ENCODE data around the gene IFT43. TPM values are rescaled to one million over a fixed set of nuclear protein-coding genes. Genes with fewer than 3 reads are reported as not detected.
"Not testable (repeated sequence)": the region's sequence is repeated elsewhere in the genome, so short reads cannot be mapped to it uniquely, and the experiment has no call there.

The IFT43 gene
- total RNA-seq, 1 experiment from 2014 or later = 18.6 TPM

- H3K23ac ChIP-seq (ENCODE audit: insufficient read length, low read depth, low read length) = no peak overlapping the region
- H3K4me1 ChIP-seq (ENCODE audit: insufficient read depth, low read length) = 0 out of 2 replicates have a peak, but pooled peaks cover 2% of the 10 kb centered on the region
- TF ChIP-seq CTCF (conservative IDR thresholded peaks at IDR 0.05) = no peak
- Mint-ChIP-seq H3K36me3 (ENCODE audit: insufficient read depth in 1 of 3, low read depth in 3 of 3) (peaks cover 23 to 41% (median 25%) of the 10 kb centered on the region in 3 experiments), H3K4me3 (no peak overlapping the region), H3K4me1 (peaks cover 10 to 12% of the 10 kb centered on the region in 2 experiments), H3K27ac (no peak overlapping the region), H3K27me3 (ENCODE audit: low read depth) (no peaks in the 10 kb centered on the region), H3K9me3 (peaks cover 14 to 16% of the 10 kb centered on the region in 2 experiments; a peak in 4 of 5 replicates)
- no peak for DNase-seq
- no peak overlapping the region for H3K27ac ChIP-seq (ENCODE audit: insufficient read length, low read depth, low read length)
- H4K91ac ChIP-seq (ENCODE audit: insufficient read length, low read depth, low read length) = no peak overlapping the region
- no peak overlapping the region for H4K5ac ChIP-seq (ENCODE audit: insufficient read length, low read depth, low read length)
- H2BK20ac ChIP-seq (ENCODE audit: low read depth, low read length, poor library complexity, severe bottlenecking) = no peak overlapping the region
- no peak overlapping the region for H3K4me2 ChIP-seq (ENCODE audit: insufficient read depth, insufficient read length, low read length)
- no peak overlapping the region for H3K14ac ChIP-seq (ENCODE audit: insufficient read depth, low read length)
- no peaks in the 10 kb centered on the region for H3K9me3 ChIP-seq (ENCODE audit: control insufficient read depth, low read depth, low read length)
- no peaks in the 10 kb centered on the region for H3K27me3 ChIP-seq (ENCODE audit: insufficient read depth, low read length)
- no peaks in the 10 kb centered on the region for H4K20me1 ChIP-seq (ENCODE audit: control insufficient read depth, insufficient read depth, insufficient read length)
- H3K9ac ChIP-seq (ENCODE audit: extremely low read depth, insufficient read length, low read length) = no peak overlapping the region
- no peak overlapping the region for H3K56ac ChIP-seq (ENCODE audit: insufficient read length, low read depth, low read length)
- H3K23me2 ChIP-seq (ENCODE audit: insufficient read length, low read depth, low read length, poor library complexity, severe bottlenecking) = no peaks in the 10 kb centered on the region
- H2AFZ ChIP-seq (ENCODE audit: low read length) = no peak overlapping the region
- H2BK5ac ChIP-seq (ENCODE audit: insufficient read length, low read length) = no peak overlapping the region
- no peaks in the 10 kb centered on the region for H3K79me2 ChIP-seq (ENCODE audit: insufficient read depth, low read length)
- H2BK15ac ChIP-seq (ENCODE audit: low read depth, low read length) = no peak overlapping the region
- no peak overlapping the region for H3T11ph ChIP-seq (ENCODE audit: low read length)
- no peaks in the 10 kb centered on the region for H3K79me1 ChIP-seq (ENCODE audit: insufficient read depth, low read depth, low read length, poor library complexity, severe bottlenecking)
- no CpG with 5 or more reads among the region's 2 CpGs for WGBS (ENCODE audit: extremely low coverage, insufficient read length, low lambda C conversion rate)
- H4K8ac ChIP-seq (replicated peaks; ENCODE audit: insufficient read length, low read depth, low read length) = no peak overlapping the region
- no peak overlapping the region for H2AK5ac ChIP-seq (ENCODE audit: insufficient read length, low read length)
- H2BK120ac ChIP-seq (ENCODE audit: low read depth, low read length, poor library complexity, severe bottlenecking) = no peak overlapping the region
- H3K4ac ChIP-seq (ENCODE audit: low read depth, low read length) = no peak overlapping the region
- H2BK12ac ChIP-seq (ENCODE audit: insufficient read length, low read depth, low read length) = no peak overlapping the region
- H3K18ac ChIP-seq (ENCODE audit: insufficient read length, low read depth, low read length) = no peak overlapping the region
These were observed 22.3 kb downstream of the IFT43 start for GRCh38 chr14:76007852-76008251.

- H3K4me3 Mint-ChIP-seq; H3K27me3 Mint-ChIP-seq (ENCODE audit: low read depth): not testable (repeated sequence)
- WGBS (ENCODE audit: extremely low coverage, insufficient read length, low lambda C conversion rate) = no CpG with 5 or more reads among the region's 3 CpGs
These were observed 24.1 kb downstream of the IFT43 start for GRCh38 chr14:76009627-76010026.

More at GRCh38 chr14:76009627-76010026, 24.1 kb downstream of the IFT43 start:
- H3K4me1 Mint-ChIP-seq = peaks cover 13 to 21% of the 10 kb centered on the region in 2 experiments
- not testable (repeated sequence) for H3T11ph ChIP-seq (ENCODE audit: low read length); H4K20me1 ChIP-seq (ENCODE audit: control insufficient read depth, insufficient read depth, insufficient read length); H2BK20ac ChIP-seq (ENCODE audit: low read depth, low read length, poor library complexity, severe bottlenecking); H2BK12ac ChIP-seq (ENCODE audit: insufficient read length, low read depth, low read length); H2BK5ac ChIP-seq (ENCODE audit: insufficient read length, low read length); H3K79me1 ChIP-seq (ENCODE audit: insufficient read depth, low read depth, low read length, poor library complexity, severe bottlenecking); H4K5ac ChIP-seq (ENCODE audit: insufficient read length, low read depth, low read length); H3K56ac ChIP-seq (ENCODE audit: insufficient read length, low read depth, low read length); H4K91ac ChIP-seq (ENCODE audit: insufficient read length, low read depth, low read length); H3K23ac ChIP-seq (ENCODE audit: insufficient read length, low read depth, low read length); H3K23me2 ChIP-seq (ENCODE audit: insufficient read length, low read depth, low read length, poor library complexity, severe bottlenecking); H3K14ac ChIP-seq (ENCODE audit: insufficient read depth, low read length); H3K9me3 ChIP-seq (ENCODE audit: control insufficient read depth, low read depth, low read length); H3K9me3 Mint-ChIP-seq; H3K18ac ChIP-seq (ENCODE audit: insufficient read length, low read depth, low read length); H2BK120ac ChIP-seq (ENCODE audit: low read depth, low read length, poor library complexity, severe bottlenecking); H2BK15ac ChIP-seq (ENCODE audit: low read depth, low read length); H2AK5ac ChIP-seq (ENCODE audit: insufficient read length, low read length); H3K27ac ChIP-seq (ENCODE audit: insufficient read length, low read depth, low read length); H2AFZ ChIP-seq (ENCODE audit: low read length); H3K4me2 ChIP-seq (ENCODE audit: insufficient read depth, insufficient read length, low read length); H3K27ac Mint-ChIP-seq; H4K8ac ChIP-seq (replicated peaks; ENCODE audit: insufficient read length, low read depth, low read length); DNase-seq; H3K27me3 ChIP-seq (ENCODE audit: insufficient read depth, low read length); H3K4me1 ChIP-seq (ENCODE audit: insufficient read depth, low read length); H3K79me2 ChIP-seq (ENCODE audit: insufficient read depth, low read length); H3K4ac ChIP-seq (ENCODE audit: low read depth, low read length); H3K9ac ChIP-seq (ENCODE audit: extremely low read depth, insufficient read length, low read length)
- peaks cover 15 to 40% (median 22%) of the 10 kb centered on the region in 3 experiments for H3K36me3 Mint-ChIP-seq (ENCODE audit: insufficient read depth in 1 of 3, low read depth in 3 of 3)
